Gastroesophageal sphincter (tissue), 4 donors: ENCODE measurements around the gene FKBP15. TPM values are rescaled to one million over a fixed set of nuclear protein-coding genes. Genes with fewer than 3 reads are reported as not detected.

Experiments used
- ATAC-seq: fragments of 150-250 bp; one replicate; pipeline ENCODE4 v1.9.1; 2016; ENCODE audit warnings: mild to moderate bottlenecking, moderate library complexity
- H3K27ac ChIP-seq, 4 donors: fragments of 200-600 bp; sonication (generic) in 3 of 4; 1 replicate in 3 of 4; 2 replicates in 1 of 4; pipeline ENCODE4 v1.5.1; 2016 to 2019
- H3K27me3 ChIP-seq: fragments of 200-600 bp; sonication (generic); one replicate; pipeline ENCODE4 v1.5.1; 2019
- H3K36me3 ChIP-seq, 2 donors: fragments of 200-600 bp; sonication (generic); one replicate each; pipeline ENCODE4 v1.5.1; 2019; ENCODE audit warnings: control low read depth in 1 of 2
- H3K4me1 ChIP-seq, 3 donors: fragments of 200-600 bp; sonication (generic); 1 replicate in 2 of 3; 2 replicates in 1 of 3; pipeline ENCODE4 v1.5.1; 2016 to 2019; ENCODE audit warnings: control low read depth in 2 of 3
- H3K4me3 ChIP-seq, 2 donors: fragments of 200-600 bp; sonication (generic); one replicate each; pipeline ENCODE4 v1.5.1; 2019; ENCODE audit warnings: mild to moderate bottlenecking in 1 of 2, moderate library complexity in 1 of 2
- H3K9me3 ChIP-seq, 3 donors: fragments of 200-600 bp; sonication (generic); one replicate each; pipeline ENCODE4 v1.5.1; 2017 to 2019; ENCODE audit warnings: control low read depth in 2 of 3
- CTCF ChIP-seq, 4 experiments: fragments of 200-600 bp in 2 of 4; fragments of 450-650 bp in 2 of 4; sonication (generic) in 1 of 4; IDR thresholded peaks; one replicate each; pipeline ENCODE4 v1.5.1; 2017 to 2019; ENCODE audit warnings: antibody characterized with exemption in 4 of 4, mild to moderate bottlenecking in 2 of 4, moderate library complexity in 2 of 4
- EP300 ChIP-seq: sonication (generic); formaldehyde crosslinking; IDR thresholded peaks from one replicate; pipeline ENCODE4 v1.6.1; 2017; ENCODE audit warnings: antibody characterized with exemption, mild to moderate bottlenecking
- POLR2A ChIP-seq, 2 donors: fragments of 450-650 bp; IDR thresholded peaks; one replicate each; pipeline ENCODE4 v1.6.1; 2017; ENCODE audit warnings: antibody characterized with exemption in 2 of 2, mild to moderate bottlenecking in 2 of 2, moderate library complexity in 1 of 2
- POLR2AphosphoS5 ChIP-seq: sonication (generic); formaldehyde crosslinking; IDR thresholded peaks from one replicate; pipeline ENCODE4 v1.6.1; 2017; ENCODE audit warnings: antibody characterized with exemption
- WGBS, 2 donors: methylation state at CpG; one replicate each; pipeline ENCODE4 v1.1.5; 2018; ENCODE audit warnings: low coverage in 1 of 2; 5-methylcytosine and 5-hydroxymethylcytosine counted together
- total RNA-seq, 4 donors: library from RNA; depleted of rRNA; stranded (reverse); fragments of >200 nt; gene quantifications; one replicate each; pipeline ENCODE4 v1.1.0, GENCODE V29; 2016

Gene FKBP15
- total RNA-seq, 4 donors from 2014 or later, result 20.2 to 30.7 (median 22.7) TPM

DNA sequence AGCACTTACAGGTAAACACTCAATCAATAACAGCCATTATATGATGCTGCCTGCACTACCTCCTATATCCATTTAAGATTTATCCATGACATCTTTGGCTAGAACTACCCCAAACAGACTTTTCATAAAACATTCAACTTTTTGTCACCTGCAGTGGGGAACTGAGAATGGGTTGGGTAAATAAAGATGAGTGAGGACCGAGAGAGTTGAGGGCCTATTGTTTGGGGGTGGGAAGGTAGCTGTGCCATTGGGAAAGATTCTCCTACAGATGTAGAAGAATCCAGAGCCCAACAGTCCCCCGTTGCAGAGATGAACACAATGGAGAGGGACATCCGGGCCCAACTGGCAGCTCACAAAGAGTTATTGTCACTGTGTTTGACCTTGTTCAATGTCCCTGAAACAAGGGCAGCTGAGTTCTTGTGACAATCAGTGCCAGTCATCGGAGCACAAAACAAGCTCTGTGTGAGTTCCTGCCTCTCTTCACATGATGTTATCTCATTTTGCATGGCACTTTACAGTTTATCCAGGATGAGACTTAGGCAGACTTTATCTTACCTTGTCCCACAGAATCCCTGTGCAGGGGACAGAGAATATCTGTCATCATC, 81.8 kb downstream of the FKBP15 start:
- no peak overlapping the region for H3K27ac ChIP-seq
- H3K9me3 ChIP-seq, result peaks cover 0 to 17% (median 0%) of the 10 kb centered on the region in 3 donors
- TF ChIP-seq POLR2A (IDR thresholded peaks at IDR 0.05) (no peak), CTCF (IDR thresholded peaks at IDR 0.05) (no peak), POLR2AphosphoS5 (no peak), EP300 (no peak)
- no peak overlapping the region for H3K4me3 ChIP-seq
- peaks cover 12% of the 10 kb centered on the region for H3K27me3 ChIP-seq
- 74% methylated on average over 4 of the region's 4 CpGs; no CpG with 5 or more reads in 1 of the 2 donors for WGBS, 2 donors
- H3K36me3 ChIP-seq, result no peaks in the 10 kb centered on the region
- ATAC-seq, result no peak
- H3K4me1 ChIP-seq, result no peaks in the 10 kb centered on the region

- Histone ChIP-seq H3K4me3 (no peak overlapping the region), H3K27ac (no peak overlapping the region), H3K4me1 (no peaks in the 10 kb centered on the region), H3K36me3 (no peaks in the 10 kb centered on the region), H3K27me3 (peaks cover 8% of the 10 kb centered on the region), H3K9me3 (peaks cover 0 to 17% (median 0%) of the 10 kb centered on the region in 3 donors)
- ATAC-seq, result no peak
- TF ChIP-seq EP300 (no peak), POLR2A (IDR thresholded peaks at IDR 0.05) (no peak), CTCF (IDR thresholded peaks at IDR 0.05) (no peak), POLR2AphosphoS5 (no peak)
- WGBS, 2 donors, result 47 to 56% methylated on average over 3 of the region's 3 CpGs
These were observed 82.3 kb downstream of the FKBP15 start for GRCh38 chr9:113138760-113139159.

DNA sequence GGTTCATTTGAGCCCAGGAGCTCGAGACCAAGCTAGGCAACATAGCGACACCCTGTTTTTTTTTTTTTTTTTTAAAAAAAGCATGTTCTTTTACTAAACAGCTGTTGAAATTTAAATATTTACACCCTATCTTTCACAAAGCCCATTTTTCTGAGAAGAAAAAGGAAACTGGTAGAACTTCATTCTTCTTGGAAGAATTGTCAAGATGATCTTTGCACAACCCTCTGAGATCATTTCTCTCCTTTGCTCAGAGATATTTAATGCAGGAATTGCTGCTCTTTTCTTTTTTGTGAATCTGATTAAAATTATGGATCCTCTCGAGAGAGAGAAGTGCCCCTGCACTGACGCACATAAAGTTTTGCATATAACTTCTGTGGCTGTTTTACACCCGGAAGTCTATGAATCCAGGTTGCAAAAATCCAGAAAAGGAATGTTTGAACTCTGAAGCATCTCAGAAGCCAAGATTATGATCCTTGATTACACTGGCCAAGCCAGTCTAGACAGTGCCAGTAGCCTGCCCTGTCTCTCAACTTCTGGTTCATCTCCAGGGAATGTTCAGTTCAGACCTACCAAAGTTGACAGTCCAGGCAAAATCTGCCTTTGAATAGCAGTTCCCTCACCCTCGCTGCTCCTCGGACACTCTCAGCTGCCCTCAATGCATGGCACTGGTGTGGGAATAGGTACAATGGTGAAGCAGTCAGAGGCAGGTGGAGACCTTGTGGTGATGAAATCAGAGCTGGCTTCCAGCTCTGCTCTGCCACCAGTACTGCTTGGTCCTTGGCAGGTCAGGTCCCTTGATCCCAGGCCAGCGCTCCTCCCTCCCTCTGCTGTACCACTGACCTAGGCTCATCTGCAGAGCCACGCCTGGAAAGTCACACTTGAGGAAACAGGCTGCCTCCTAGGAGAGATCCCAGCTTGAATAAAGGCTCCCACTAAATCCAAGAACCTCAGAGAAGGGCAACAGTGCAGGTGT, 83.6 kb downstream of the FKBP15 start:
- Histone ChIP-seq H3K4me1 (no peaks in the 10 kb centered on the region), H3K27ac (no peak overlapping the region), H3K36me3 (no peaks in the 10 kb centered on the region), H3K4me3 (no peak overlapping the region), H3K27me3 (peaks cover 4% of the 10 kb centered on the region), H3K9me3 (peaks cover 0 to 17% (median 0%) of the 10 kb centered on the region in 3 donors)
- TF ChIP-seq CTCF (IDR thresholded peaks at IDR 0.05), result no peak
- TF ChIP-seq POLR2A (IDR thresholded peaks at IDR 0.05), result no peak
- no peak for TF ChIP-seq EP300
- TF ChIP-seq POLR2AphosphoS5, result no peak
- WGBS, 2 donors, result 75 to 85% methylated on average over 6 to 7 of the region's 9 CpGs
- no peak for ATAC-seq

GRCh38 chr9:113131689-113132151, 89.4 kb downstream of the FKBP15 start:
- Histone ChIP-seq H3K27ac (no peak overlapping the region), H3K4me3 (no peak overlapping the region), H3K36me3 (no peaks in the 10 kb centered on the region), H3K4me1 (no peaks in the 10 kb centered on the region), H3K9me3 (no peaks in the 10 kb centered on the region), H3K27me3 (peaks cover 31% of the 10 kb centered on the region)
- no peak for ATAC-seq
- WGBS, 2 donors, result 8% methylated on average over 3 of the region's 3 CpGs
- TF ChIP-seq EP300, result no peak
- no peak for TF ChIP-seq CTCF (IDR thresholded peaks at IDR 0.05)
- TF ChIP-seq POLR2A (IDR thresholded peaks at IDR 0.05), result no peak
- TF ChIP-seq POLR2AphosphoS5, result no peak
